Kidney (tissue), 14 donors: ENCODE data around the gene OBSCN. TPM values are rescaled to one million over a fixed set of nuclear protein-coding genes. Genes with fewer than 3 reads are reported as not detected.
A peak's percentile ranks its signal among the peaks of the same experiment; 100 is the strongest.

Experiments
- DNase-seq, 5 donors: peaks; one replicate each; pipeline ENCODE4 v3.0.0-alpha.2; 2013 to 2020
- FAIRE-seq: peaks from 2 replicates; lab custom pipeline; 2012; peaks lifted over from hg19 to GRCh38; lab: Jason Lieb, UNC
- H3K27ac ChIP-seq, 2 donors: one replicate each; pipeline ENCODE4 v1.7.0; 2013; ENCODE audit warnings: low read depth in 2 of 2, low read length in 2 of 2, inconsistent platforms in 1 of 2
- H3K27me3 ChIP-seq: one replicate; pipeline ENCODE4 v1.7.1; 2013; ENCODE audit warnings: low read length, inconsistent platforms; ENCODE audit not compliant: control insufficient read depth, insufficient read depth
- H3K36me3 ChIP-seq, 3 donors: one replicate each; pipeline versions ENCODE4 v1.7.0 to v1.7.1; 2013; ENCODE audit warnings: low read length in 3 of 3, control low read depth in 1 of 3, inconsistent platforms in 1 of 3; ENCODE audit not compliant: insufficient read depth in 3 of 3, control insufficient read depth in 2 of 3
- H3K4me1 ChIP-seq, 3 donors: one replicate each; pipeline versions ENCODE4 v1.7.0 to v1.7.1; 2013; ENCODE audit warnings: low read length in 3 of 3, inconsistent platforms in 1 of 3, low read depth in 1 of 3; ENCODE audit not compliant: control insufficient read depth in 2 of 3, insufficient read depth in 2 of 3
- H3K4me3 ChIP-seq, 3 donors: one replicate each; pipeline versions ENCODE4 v1.7.0 to v1.8.1; 2013; ENCODE audit warnings: low read length in 3 of 3, control low read depth in 1 of 3, inconsistent platforms in 1 of 3
- H3K9ac ChIP-seq, 3 donors: one replicate each; pipeline versions ENCODE4 v1.7.0 to v1.7.1; 2013; ENCODE audit warnings: low read length in 3 of 3, control low read depth in 1 of 3, inconsistent platforms in 1 of 3
- H3K9me3 ChIP-seq, 3 donors: one replicate each; pipeline versions ENCODE4 v1.7.0 to v1.7.1; 2013; ENCODE audit warnings: low read length in 3 of 3, control low read depth in 1 of 3, inconsistent platforms in 1 of 3; ENCODE audit not compliant: control insufficient read depth in 2 of 3, insufficient read depth in 1 of 3
- CTCF ChIP-seq: IDR thresholded peaks from 3 replicates; pipeline ENCODE4 v1.5.1; 2012; ENCODE audit warnings: mild to moderate bottlenecking, moderate library complexity, borderline replicate concordance; ENCODE audit not compliant: insufficient read depth; ENCODE audit errors: extremely low read depth
- intact Hi-C: fragments of 100-400 bp; cut with DNase I; formaldehyde crosslinking; loops from one replicate; pipeline ENCODE4 v1.11.1; 2022
- polyA plus RNA-seq: library from polyadenylated mRNA; stranded (reverse); fragments of 350-450 nt; fragmentation: Illumina TruSeq; extraction: RNeasy Lipid Tissue Mini Kit (QIAGEN cat#74804); gene quantifications from one replicate; pipeline ENCODE4 v1.2.3, GENCODE V29; 2014; ENCODE audit warnings: low read depth, low replicate concordance; ENCODE audit not compliant: insufficient read depth
- total RNA-seq: library from RNA; stranded (reverse); fragmentation: NEBNext Ultra II Directional; extraction: Animal tissue kit (Norgen Biotek cat#: 25700); gene quantifications from one replicate; pipeline ENCODE4 v1.2.1, GENCODE V29; 2021
- donor health status: control.
- donor health status: control.
- donor health status: control.
- donor health status: control.
- donor health status: control.
- donor health status: DM: yes; HTN: yes; CAD: no.
- donor health status: Normal renal cell carcinoma (clear cell type).

Gene OBSCN
- total and polyA plus RNA-seq, 2 donors from 2014 or later, result 14.5 to 30.0 TPM

- H3K36me3 ChIP-seq, result peaks cover 0 to 3% (median 0%) of the 10 kb centered on the region in 3 donors
- H3K27me3 ChIP-seq, result no peaks in the 10 kb centered on the region
- intact Hi-C loops, result no loop called here
- no peak overlapping the region for H3K9ac ChIP-seq
- no peak overlapping the region for H3K27ac ChIP-seq
- DNase-seq (peak in 2 of 5 donors; percentile 31 to 69), FAIRE-seq (no peak)
- H3K4me1 ChIP-seq, result peaks cover 0 to 7% (median 0%) of the 10 kb centered on the region in 3 donors
- no peak for TF ChIP-seq CTCF
- no peak overlapping the region for H3K4me3 ChIP-seq
- H3K9me3 ChIP-seq, result no peaks in the 10 kb centered on the region
Observed at GRCh38 chr1:228216371-228217320, 8.8 kb downstream of the OBSCN start.

- TF ChIP-seq CTCF, result no peak
- DNase-seq (no peak), FAIRE-seq (no peak)
- Histone ChIP-seq H3K27ac (no peak overlapping the region), H3K36me3 (peaks cover 0 to 3% (median 0%) of the 10 kb centered on the region in 3 donors), H3K4me1 (peaks cover 0 to 3% (median 0%) of the 10 kb centered on the region in 3 donors), H3K27me3 (no peaks in the 10 kb centered on the region), H3K9ac (no peak overlapping the region), H3K9me3 (no peaks in the 10 kb centered on the region), H3K4me3 (no peak overlapping the region)
- intact Hi-C loops, result no loop called here
Observed at GRCh38 chr1:228217551-228218344, 9.9 kb downstream of the OBSCN start.

GRCh38 chr1:228218513-228219244 is 10.8 kb downstream of the OBSCN start:
- FAIRE-seq, result no peak
- DNase-seq, result no peak
- H3K27me3 ChIP-seq, result no peaks in the 10 kb centered on the region

More at GRCh38 chr1:228218513-228219244, 10.8 kb downstream of the OBSCN start:
- no peak overlapping the region for H3K4me3 ChIP-seq
- peaks cover 0 to 3% (median 0%) of the 10 kb centered on the region in 3 donors for H3K4me1 ChIP-seq
- no peaks in the 10 kb centered on the region for H3K9me3 ChIP-seq
- intact Hi-C loops, result no loop called here
- H3K9ac ChIP-seq, result no peak overlapping the region
- no peak overlapping the region for H3K27ac ChIP-seq
- no peak for TF ChIP-seq CTCF
- peaks cover 0 to 3% (median 0%) of the 10 kb centered on the region in 3 donors for H3K36me3 ChIP-seq
